SK-N-SH (cell line): ENCODE results near the gene TMEM163. TPM values are rescaled to one million over a fixed set of nuclear protein-coding genes. Genes with fewer than 3 reads are reported as not detected.

Experiments used
- CTCF ChIA-PET: fragments of 300-600, 350-600 bp; formaldehyde crosslinking; extraction: SDS; loops from one replicate; lab custom pipeline; 2021; lab: Yijun Ruan, JAX
- POLR2A ChIA-PET: fragments of 350-600 bp; sonication (Branson Sonifier 250); formaldehyde crosslinking; extraction: SDS; loops from one replicate; lab custom pipeline; 2020; ENCODE audit warnings: antibody characterized with exemption, inconsistent platforms; lab: Yijun Ruan, JAX
- DNase-seq: peaks from one replicate; pipeline ENCODE4 v3.0.0; 2012
- H2AFZ ChIP-seq: fragments of 200-600 bp; sonication (generic); 2 replicates; pipeline ENCODE4 v1.8.1; 2016; ENCODE audit warnings: antibody characterized with exemption, mild to moderate bottlenecking, low read depth
- H3F3A ChIP-seq: fragments of 200-600 bp; sonication (generic); replicated peaks from 2 replicates; pipeline ENCODE3; 2016; ENCODE audit warnings: antibody characterized with exemption, mild to moderate bottlenecking; ENCODE audit not compliant: insufficient read depth
- H3K27ac ChIP-seq, 2 experiments: fragments of 200-500 bp in 1 of 2; fragments of 200-600 bp in 1 of 2; sonication (Bioruptor generic) in 1 of 2; sonication (generic), shearing (Covaris generic) in 1 of 2; 2 replicates each; pipeline versions ENCODE4 v1.5.1 to v1.6.1; 2014 to 2016; ENCODE audit warnings: low read depth in 2 of 2, inconsistent platforms in 1 of 2, low read length in 1 of 2, mild to moderate bottlenecking in 1 of 2, mixed read lengths in 1 of 2
- H3K27me3 ChIP-seq: fragments of 200-600 bp; sonication (generic), shearing (Covaris generic); 2 replicates; pipeline ENCODE4 v1.6.1; 2016; ENCODE audit warnings: mixed run types; ENCODE audit not compliant: insufficient read depth
- H3K36me3 ChIP-seq, 2 experiments: fragments of 200-500 bp in 1 of 2; fragments of 200-600 bp in 1 of 2; sonication (Bioruptor generic) in 1 of 2; sonication (generic) in 1 of 2; replicated peaks in 1 of 2; 2 replicates each; pipeline versions ENCODE3 to v1.5.1; 2014 to 2016; ENCODE audit warnings: low read length in 1 of 2, mild to moderate bottlenecking in 1 of 2; ENCODE audit not compliant: insufficient read depth in 2 of 2, control insufficient read depth in 1 of 2
- H3K4me1 ChIP-seq, 2 experiments: fragments of 200-500 bp in 1 of 2; fragments of 200-600 bp in 1 of 2; sonication (Bioruptor generic) in 1 of 2; sonication (generic), shearing (Covaris generic) in 1 of 2; 2 replicates each; pipeline versions ENCODE4 v1.5.1 to v1.6.1; 2014 to 2016; ENCODE audit warnings: low read depth in 1 of 2, low read length in 1 of 2, mixed run types in 1 of 2; ENCODE audit not compliant: insufficient read depth in 2 of 2, control insufficient read depth in 1 of 2
- H3K4me2 ChIP-seq: fragments of 200-600 bp; sonication (generic), shearing (Covaris generic); 2 replicates; pipeline ENCODE4 v1.6.1; 2017; ENCODE audit warnings: mixed run types
- H3K4me3 ChIP-seq, 2 experiments: fragments of 200-500 bp in 1 of 2; fragments of 200-600 bp in 1 of 2; sonication (Bioruptor generic) in 1 of 2; sonication (generic), shearing (Covaris generic) in 1 of 2; 2 replicates each; pipeline versions ENCODE4 v1.5.1 to v1.8.1; 2014 to 2016; ENCODE audit warnings: low read depth in 2 of 2, inconsistent platforms in 1 of 2, low read length in 1 of 2, mild to moderate bottlenecking in 1 of 2, mixed read lengths in 1 of 2, moderate library complexity in 1 of 2
- H3K79me2 ChIP-seq: fragments of 200-600 bp; sonication (generic); 2 replicates; pipeline ENCODE4 v1.8.1; 2017; ENCODE audit warnings: mild to moderate bottlenecking; ENCODE audit not compliant: insufficient read depth
- H3K9ac ChIP-seq: fragments of 200-600 bp; sonication (generic); 2 replicates; pipeline ENCODE4 v1.6.1; 2017; ENCODE audit warnings: mixed run types
- H3K9me2 ChIP-seq: fragments of 200-600 bp; sonication (generic); 2 replicates; pipeline ENCODE4 v1.6.1; 2017; ENCODE audit warnings: mixed run types
- H3K9me3 ChIP-seq: fragments of 200-600 bp; sonication (generic); 2 replicates; pipeline ENCODE4 v1.6.1; 2017; ENCODE audit warnings: mixed run types, mild to moderate bottlenecking, moderate library complexity
- H4K20me1 ChIP-seq: fragments of 200-600 bp; sonication (generic); 2 replicates; pipeline ENCODE4 v1.6.1; 2017; ENCODE audit warnings: mild to moderate bottlenecking, mixed run types; ENCODE audit not compliant: insufficient read depth
- CHD2 ChIP-seq: fragments of 150-350 bp; IDR thresholded peaks from 2 replicates; pipeline ENCODE4 v1.6.1; 2018; ENCODE audit warnings: low read length; ENCODE audit not compliant: partially characterized antibody
- ELF1 ChIP-seq: IDR thresholded peaks from 2 replicates; pipeline ENCODE4 v1.4.0; 2012
- EP300 ChIP-seq, 2 experiments: IDR thresholded peaks; 2 replicates each; pipeline versions ENCODE4 v1.4.0 to v1.6.1; 2012; ENCODE audit warnings: borderline replicate concordance in 1 of 2, low read depth in 1 of 2, low read length in 1 of 2
- FOSL2 ChIP-seq: IDR thresholded peaks from 2 replicates; pipeline ENCODE4 v1.4.0; 2012; ENCODE audit warnings: low read depth, mild to moderate bottlenecking, moderate library complexity, borderline replicate concordance
- FOXJ3 ChIP-seq: sonication (generic); formaldehyde crosslinking; IDR thresholded peaks from 2 replicates; pipeline ENCODE4 v1.5.1; 2020; ENCODE audit warnings: mild to moderate bottlenecking, missing genetic modification reagents
- FOXM1 ChIP-seq: IDR thresholded peaks from 2 replicates; pipeline ENCODE4 v1.4.0; 2012; ENCODE audit warnings: low read depth, mild to moderate bottlenecking
- GATA2 ChIP-seq: sonication (generic); formaldehyde crosslinking; IDR thresholded peaks from 2 replicates; pipeline ENCODE4 v1.5.0; 2020; ENCODE audit warnings: mild to moderate bottlenecking, missing genetic modification reagents
- JUND ChIP-seq: IDR thresholded peaks from 2 replicates; pipeline ENCODE4 v1.4.0; 2012
- MXI1 ChIP-seq: IDR thresholded peaks from 2 replicates; pipeline ENCODE4 v1.6.1; 2012; ENCODE audit warnings: mild to moderate bottlenecking, low read depth, low read length, improper control_type of control experiment
- NFIC ChIP-seq: IDR thresholded peaks from 2 replicates; pipeline ENCODE4 v1.4.0; 2012; ENCODE audit warnings: borderline replicate concordance
- NRF1 ChIP-seq: IDR thresholded peaks from 2 replicates; pipeline ENCODE4 v1.6.1; 2012; ENCODE audit warnings: low read depth, mild to moderate bottlenecking, low read length
- POLR2AphosphoS5 ChIP-seq: IDR thresholded peaks from 2 replicates; pipeline ENCODE4 v1.6.1; 2012; ENCODE audit warnings: low read depth, low read length
- RAD21 ChIP-seq: IDR thresholded peaks from 2 replicates; pipeline ENCODE4 v1.6.1; 2012; ENCODE audit warnings: mild to moderate bottlenecking, low read length
- RCOR1 ChIP-seq: fragments of 150-350 bp; IDR thresholded peaks from 2 replicates; pipeline ENCODE4 v1.6.1; 2017; ENCODE audit warnings: antibody characterized with exemption, low read length
- RFX5 ChIP-seq: IDR thresholded peaks from 2 replicates; pipeline ENCODE4 v1.6.1; 2012; ENCODE audit warnings: mild to moderate bottlenecking, improper control_type of control experiment, low read length
- RXRA ChIP-seq: IDR thresholded peaks from 2 replicates; pipeline ENCODE4 v1.4.0; 2012; ENCODE audit warnings: low read depth, mild to moderate bottlenecking, borderline replicate concordance
- SIN3A ChIP-seq: IDR thresholded peaks from 2 replicates; pipeline ENCODE4 v1.6.1; 2012; ENCODE audit warnings: low read depth, mild to moderate bottlenecking, low read length, moderate library complexity, borderline replicate concordance
- SMC3 ChIP-seq: IDR thresholded peaks from 2 replicates; pipeline ENCODE4 v1.6.1; 2012; ENCODE audit warnings: low read depth, low read length, improper control_type of control experiment
- TCF12 ChIP-seq: IDR thresholded peaks from 2 replicates; pipeline ENCODE4 v1.4.0; 2012
- TEAD4 ChIP-seq: IDR thresholded peaks from 2 replicates; pipeline ENCODE4 v1.4.0; 2012; ENCODE audit warnings: mild to moderate bottlenecking, borderline replicate concordance; ENCODE audit not compliant: insufficient read depth
- YY1 ChIP-seq: IDR thresholded peaks from 2 replicates; pipeline ENCODE4 v1.4.0; 2012; ENCODE audit warnings: low read depth, mild to moderate bottlenecking
- WGBS: methylation state at CpG from one replicate; pipeline ENCODE4 v1.1.6; 2017; ENCODE audit warnings: low lambda C conversion rate; 5-methylcytosine and 5-hydroxymethylcytosine counted together
- polyA plus RNA-seq, 3 experiments: library from polyadenylated mRNA; depleted of rRNA; stranded (reverse); fragments of >200 nt; gene quantifications; 2 replicates each; pipeline ENCODE4 v1.2.3, GENCODE V29; 2012
- TF ChIP-seq, protein P1 (sequence below): fragments of 150-350 bp; IDR thresholded peaks from 2 replicates; pipeline ENCODE4 v1.6.1; 2016; ENCODE audit warnings: mild to moderate bottlenecking, low read depth, low read length
- TF ChIP-seq, protein P2 (sequence below): IDR thresholded peaks from 2 replicates; pipeline ENCODE4 v1.6.1; 2012; ENCODE audit warnings: mild to moderate bottlenecking, low read depth, low read length, moderate library complexity
- TF ChIP-seq, protein P3 (sequence below): IDR thresholded peaks from 2 replicates; pipeline ENCODE4 v1.4.0; 2012; ENCODE audit warnings: low read depth, borderline replicate concordance
- TF ChIP-seq, protein P4 (sequence below): fragments of 150-350 bp; IDR thresholded peaks from 2 replicates; pipeline ENCODE4 v1.6.1; 2017; ENCODE audit warnings: antibody characterized with exemption, low read length, low read depth, borderline replicate concordance
- TF ChIP-seq, protein P5 (sequence below): IDR thresholded peaks from 2 replicates; pipeline ENCODE4; 2012

Gene TMEM163
- polyA plus RNA-seq, 1 of the 3 experiments (the other 2 are of a cell fraction), result not detected

DNA sequence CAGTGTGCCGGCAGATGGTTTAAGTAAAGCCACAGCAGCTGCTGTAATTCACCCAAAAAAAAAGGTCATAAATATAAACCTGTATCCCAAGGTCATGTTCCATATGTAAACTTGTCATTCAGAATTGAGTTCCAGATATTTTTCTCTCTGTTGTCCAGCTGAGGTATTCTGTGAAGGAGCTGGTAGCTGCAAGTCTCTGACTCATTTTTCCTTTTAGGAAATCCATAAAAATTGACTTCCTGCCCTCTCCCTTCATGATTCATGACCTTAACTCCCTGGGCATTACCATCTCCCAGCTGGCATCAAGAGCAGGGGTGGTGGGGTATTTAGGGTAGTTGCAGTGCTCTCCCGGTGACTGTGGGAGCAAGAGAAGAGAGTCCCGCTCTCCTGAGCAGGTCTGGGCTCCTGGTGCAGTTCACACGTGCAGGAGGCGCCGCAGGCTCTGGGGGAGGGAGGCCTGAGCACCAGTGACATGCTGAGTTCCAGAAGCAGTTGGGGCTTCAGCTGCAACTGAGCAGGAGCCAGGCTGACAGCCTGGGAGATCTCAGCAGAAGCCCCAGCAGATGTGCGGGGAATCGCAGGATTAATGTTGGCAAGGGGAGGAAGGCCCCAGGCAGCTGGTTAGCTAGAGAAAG, 272.3 kb downstream of the TMEM163 start:
- H3F3A ChIP-seq, result no peaks in the 10 kb centered on the region
- ChIA-PET CTCF (interaction anchor here (1.0 to 10.2 kb wide), 5 partner anchors 34 to 561 kb away, joined by 3 to 105 read pairs (median 7); no protein-coding TSS in a partner anchor), POLR2A (interaction anchor here (1.1 to 1.2 kb wide), 2 partner anchors 327 to 328 kb away, joined by 3 read pairs; no protein-coding TSS in a partner anchor)
- peaks cover 0 to 10% of the 10 kb centered on the region in 2 experiments for H3K36me3 ChIP-seq
- H3K4me2 ChIP-seq, result no peak overlapping the region; the same call in 1 of the 2 replicates
- no peaks in the 10 kb centered on the region for H3K9me3 ChIP-seq
- H3K4me1 ChIP-seq, result peaks cover 5 to 19% of the 10 kb centered on the region in 2 experiments; a peak in 1 of 4 replicates
- no peak overlapping the region for H3K4me3 ChIP-seq
- no peaks in the 10 kb centered on the region for H3K27me3 ChIP-seq
- DNase-seq, result no peak
- no peak overlapping the region for H2AFZ ChIP-seq
- no peaks in the 10 kb centered on the region for H3K9me2 ChIP-seq
- H4K20me1 ChIP-seq, result no peaks in the 10 kb centered on the region
- H3K79me2 ChIP-seq, result no peaks in the 10 kb centered on the region
- H3K9ac ChIP-seq, result no peak overlapping the region
- WGBS, result 86% methylated on average over 8 of the region's 8 CpGs
- H3K27ac ChIP-seq, result no peak overlapping the region; a peak in 1 of 4 replicates
- TF ChIP-seq NRF1, result no peak
- TF ChIP-seq, protein P1, sequence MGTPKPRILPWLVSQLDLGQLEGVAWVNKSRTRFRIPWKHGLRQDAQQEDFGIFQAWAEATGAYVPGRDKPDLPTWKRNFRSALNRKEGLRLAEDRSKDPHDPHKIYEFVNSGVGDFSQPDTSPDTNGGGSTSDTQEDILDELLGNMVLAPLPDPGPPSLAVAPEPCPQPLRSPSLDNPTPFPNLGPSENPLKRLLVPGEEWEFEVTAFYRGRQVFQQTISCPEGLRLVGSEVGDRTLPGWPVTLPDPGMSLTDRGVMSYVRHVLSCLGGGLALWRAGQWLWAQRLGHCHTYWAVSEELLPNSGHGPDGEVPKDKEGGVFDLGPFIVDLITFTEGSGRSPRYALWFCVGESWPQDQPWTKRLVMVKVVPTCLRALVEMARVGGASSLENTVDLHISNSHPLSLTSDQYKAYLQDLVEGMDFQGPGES, result no peak
- no peak for TF ChIP-seq GATA2 (CRISPR knock-in tag)
- TF ChIP-seq SIN3A, result no peak
- no peak for TF ChIP-seq SMC3
- TF ChIP-seq POLR2AphosphoS5, result no peak
- TF ChIP-seq ELF1, result no peak
- no peak for TF ChIP-seq RCOR1
- TF ChIP-seq EP300 (IDR thresholded peaks at IDR 0.05; ENCODE audit: borderline replicate concordance in 1 of 2, low read depth in 1 of 2, low read length in 1 of 2), result peak in 1 of 2 experiments; percentile 48; a peak in 1 of 4 replicates
- TF ChIP-seq CHD2, result no peak
- TF ChIP-seq JUND, result peak; percentile 54
- TF ChIP-seq FOSL2, result peak; percentile 60; the same call in 1 of the 2 replicates
- TF ChIP-seq, protein P2, sequence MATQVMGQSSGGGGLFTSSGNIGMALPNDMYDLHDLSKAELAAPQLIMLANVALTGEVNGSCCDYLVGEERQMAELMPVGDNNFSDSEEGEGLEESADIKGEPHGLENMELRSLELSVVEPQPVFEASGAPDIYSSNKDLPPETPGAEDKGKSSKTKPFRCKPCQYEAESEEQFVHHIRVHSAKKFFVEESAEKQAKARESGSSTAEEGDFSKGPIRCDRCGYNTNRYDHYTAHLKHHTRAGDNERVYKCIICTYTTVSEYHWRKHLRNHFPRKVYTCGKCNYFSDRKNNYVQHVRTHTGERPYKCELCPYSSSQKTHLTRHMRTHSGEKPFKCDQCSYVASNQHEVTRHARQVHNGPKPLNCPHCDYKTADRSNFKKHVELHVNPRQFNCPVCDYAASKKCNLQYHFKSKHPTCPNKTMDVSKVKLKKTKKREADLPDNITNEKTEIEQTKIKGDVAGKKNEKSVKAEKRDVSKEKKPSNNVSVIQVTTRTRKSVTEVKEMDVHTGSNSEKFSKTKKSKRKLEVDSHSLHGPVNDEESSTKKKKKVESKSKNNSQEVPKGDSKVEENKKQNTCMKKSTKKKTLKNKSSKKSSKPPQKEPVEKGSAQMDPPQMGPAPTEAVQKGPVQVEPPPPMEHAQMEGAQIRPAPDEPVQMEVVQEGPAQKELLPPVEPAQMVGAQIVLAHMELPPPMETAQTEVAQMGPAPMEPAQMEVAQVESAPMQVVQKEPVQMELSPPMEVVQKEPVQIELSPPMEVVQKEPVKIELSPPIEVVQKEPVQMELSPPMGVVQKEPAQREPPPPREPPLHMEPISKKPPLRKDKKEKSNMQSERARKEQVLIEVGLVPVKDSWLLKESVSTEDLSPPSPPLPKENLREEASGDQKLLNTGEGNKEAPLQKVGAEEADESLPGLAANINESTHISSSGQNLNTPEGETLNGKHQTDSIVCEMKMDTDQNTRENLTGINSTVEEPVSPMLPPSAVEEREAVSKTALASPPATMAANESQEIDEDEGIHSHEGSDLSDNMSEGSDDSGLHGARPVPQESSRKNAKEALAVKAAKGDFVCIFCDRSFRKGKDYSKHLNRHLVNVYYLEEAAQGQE, result no peak
- no peak for TF ChIP-seq RAD21
- TF ChIP-seq FOXM1, result no peak
- TF ChIP-seq YY1, result no peak
- TF ChIP-seq, protein P3, sequence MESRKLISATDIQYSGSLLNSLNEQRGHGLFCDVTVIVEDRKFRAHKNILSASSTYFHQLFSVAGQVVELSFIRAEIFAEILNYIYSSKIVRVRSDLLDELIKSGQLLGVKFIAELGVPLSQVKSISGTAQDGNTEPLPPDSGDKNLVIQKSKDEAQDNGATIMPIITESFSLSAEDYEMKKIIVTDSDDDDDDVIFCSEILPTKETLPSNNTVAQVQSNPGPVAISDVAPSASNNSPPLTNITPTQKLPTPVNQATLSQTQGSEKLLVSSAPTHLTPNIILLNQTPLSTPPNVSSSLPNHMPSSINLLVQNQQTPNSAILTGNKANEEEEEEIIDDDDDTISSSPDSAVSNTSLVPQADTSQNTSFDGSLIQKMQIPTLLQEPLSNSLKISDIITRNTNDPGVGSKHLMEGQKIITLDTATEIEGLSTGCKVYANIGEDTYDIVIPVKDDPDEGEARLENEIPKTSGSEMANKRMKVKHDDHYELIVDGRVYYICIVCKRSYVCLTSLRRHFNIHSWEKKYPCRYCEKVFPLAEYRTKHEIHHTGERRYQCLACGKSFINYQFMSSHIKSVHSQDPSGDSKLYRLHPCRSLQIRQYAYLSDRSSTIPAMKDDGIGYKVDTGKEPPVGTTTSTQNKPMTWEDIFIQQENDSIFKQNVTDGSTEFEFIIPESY, result no peak
- TF ChIP-seq FOXJ3 (CRISPR knock-in tag), result no peak
- TF ChIP-seq MXI1, result no peak
- TF ChIP-seq, protein P4, sequence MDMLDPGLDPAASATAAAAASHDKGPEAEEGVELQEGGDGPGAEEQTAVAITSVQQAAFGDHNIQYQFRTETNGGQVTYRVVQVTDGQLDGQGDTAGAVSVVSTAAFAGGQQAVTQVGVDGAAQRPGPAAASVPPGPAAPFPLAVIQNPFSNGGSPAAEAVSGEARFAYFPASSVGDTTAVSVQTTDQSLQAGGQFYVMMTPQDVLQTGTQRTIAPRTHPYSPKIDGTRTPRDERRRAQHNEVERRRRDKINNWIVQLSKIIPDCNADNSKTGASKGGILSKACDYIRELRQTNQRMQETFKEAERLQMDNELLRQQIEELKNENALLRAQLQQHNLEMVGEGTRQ, result no peak
- TF ChIP-seq, protein P5, sequence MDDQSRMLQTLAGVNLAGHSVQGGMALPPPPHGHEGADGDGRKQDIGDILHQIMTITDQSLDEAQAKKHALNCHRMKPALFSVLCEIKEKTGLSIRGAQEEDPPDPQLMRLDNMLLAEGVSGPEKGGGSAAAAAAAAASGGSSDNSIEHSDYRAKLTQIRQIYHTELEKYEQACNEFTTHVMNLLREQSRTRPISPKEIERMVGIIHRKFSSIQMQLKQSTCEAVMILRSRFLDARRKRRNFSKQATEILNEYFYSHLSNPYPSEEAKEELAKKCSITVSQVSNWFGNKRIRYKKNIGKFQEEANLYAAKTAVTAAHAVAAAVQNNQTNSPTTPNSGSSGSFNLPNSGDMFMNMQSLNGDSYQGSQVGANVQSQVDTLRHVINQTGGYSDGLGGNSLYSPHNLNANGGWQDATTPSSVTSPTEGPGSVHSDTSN, result peak; percentile 68
- TF ChIP-seq NFIC, result no peak; the same call in 1 of the 2 replicates
- no peak for TF ChIP-seq RFX5
- TF ChIP-seq RXRA, result 0 out of 2 replicates have a peak, but pooled peaks have one; percentile 28
- TF ChIP-seq TEAD4, result peak; percentile 24; the same call in 1 of the 2 replicates
- peak; percentile 79 for TF ChIP-seq TCF12
